H9 (cell line): ENCODE measurements around the gene MUC2. TPM values are rescaled to one million over a fixed set of nuclear protein-coding genes. Genes with fewer than 3 reads are reported as not detected.

Experiments used
- DNase-seq: peaks from one replicate; pipeline ENCODE4 v3.0.0-alpha.2; 2017
- H2AFZ ChIP-seq: one replicate; pipeline ENCODE4 v1.6.1; 2013; ENCODE audit warnings: mild to moderate bottlenecking, low read length, control low read depth, moderate library complexity
- H2AK5ac ChIP-seq: 2 replicates; pipeline ENCODE4 v1.6.1; 2013; ENCODE audit warnings: low read length, control low read depth, mixed read lengths; ENCODE audit not compliant: insufficient read length
- H2BK120ac ChIP-seq: one replicate; pipeline ENCODE4 v1.6.1; 2013; ENCODE audit warnings: low read depth, mild to moderate bottlenecking, low read length, control low read depth, inconsistent platforms; ENCODE audit not compliant: poor library complexity, severe bottlenecking
- H2BK12ac ChIP-seq: 2 replicates; pipeline ENCODE4 v1.6.1; 2013; ENCODE audit warnings: low read length, control low read depth, mixed read lengths, low read depth; ENCODE audit not compliant: insufficient read length
- H2BK15ac ChIP-seq: 2 replicates; pipeline ENCODE4 v1.6.1; 2013; ENCODE audit warnings: low read depth, low read length, control low read depth
- H2BK20ac ChIP-seq: one replicate; pipeline ENCODE4 v1.6.1; 2013; ENCODE audit warnings: low read depth, mild to moderate bottlenecking, low read length, control low read depth, inconsistent platforms; ENCODE audit not compliant: poor library complexity, severe bottlenecking
- H2BK5ac ChIP-seq: 2 replicates; pipeline ENCODE4 v1.6.1; 2013; ENCODE audit warnings: low read length, control low read depth, mixed read lengths; ENCODE audit not compliant: insufficient read length
- H3K14ac ChIP-seq: 2 replicates; pipeline ENCODE4 v1.6.1; 2013; ENCODE audit warnings: low read length, control low read depth; ENCODE audit not compliant: insufficient read depth
- H3K18ac ChIP-seq: 2 replicates; pipeline ENCODE4 v1.6.1; 2013; ENCODE audit warnings: low read depth, mild to moderate bottlenecking, mixed read lengths, low read length, control low read depth; ENCODE audit not compliant: insufficient read length
- H3K23ac ChIP-seq: 2 replicates; pipeline ENCODE4 v1.6.1; 2013; ENCODE audit warnings: low read length, control low read depth, mixed read lengths, low read depth; ENCODE audit not compliant: insufficient read length
- H3K23me2 ChIP-seq: 2 replicates; pipeline ENCODE4 v1.6.1; 2013; ENCODE audit warnings: low read depth, mild to moderate bottlenecking, mixed read lengths, low read length, control low read depth; ENCODE audit not compliant: insufficient read length, poor library complexity, severe bottlenecking
- H3K27ac ChIP-seq: 2 replicates; pipeline ENCODE4 v1.5.1; 2013; ENCODE audit warnings: low read length, control low read depth, mixed read lengths, low read depth; ENCODE audit not compliant: insufficient read length
- H3K27me3 ChIP-seq: 2 replicates; pipeline ENCODE4 v1.6.1; 2013; ENCODE audit warnings: low read length, control low read depth, inconsistent platforms; ENCODE audit not compliant: insufficient read depth
- H3K4ac ChIP-seq: 2 replicates; pipeline ENCODE4 v1.6.1; 2013; ENCODE audit warnings: low read depth, mild to moderate bottlenecking, control low read depth, inconsistent platforms, low read length, moderate library complexity
- H3K4me1 ChIP-seq: 2 replicates; pipeline ENCODE4 v1.6.1; 2013; ENCODE audit warnings: low read length, control low read depth, inconsistent platforms; ENCODE audit not compliant: insufficient read depth
- H3K4me2 ChIP-seq: 2 replicates; pipeline ENCODE4 v1.6.1; 2013; ENCODE audit warnings: low read length, control low read depth, mixed read lengths; ENCODE audit not compliant: insufficient read length, insufficient read depth
- H3K56ac ChIP-seq: 2 replicates; pipeline ENCODE4 v1.6.1; 2013; ENCODE audit warnings: low read depth, mild to moderate bottlenecking, mixed read lengths, low read length, control low read depth; ENCODE audit not compliant: insufficient read length
- H3K79me1 ChIP-seq: 2 replicates; pipeline ENCODE4 v1.6.1; 2013; ENCODE audit warnings: low read depth, mild to moderate bottlenecking, moderate library complexity, low read length, control low read depth, inconsistent platforms; ENCODE audit not compliant: insufficient read depth, poor library complexity, severe bottlenecking
- H3K79me2 ChIP-seq: 2 replicates; pipeline ENCODE4 v1.6.1; 2013; ENCODE audit warnings: low read length, control low read depth, inconsistent platforms; ENCODE audit not compliant: insufficient read depth
- H3K9ac ChIP-seq: 2 replicates; pipeline ENCODE4 v1.6.1; 2013; ENCODE audit warnings: low read length, control low read depth, mixed read lengths; ENCODE audit not compliant: insufficient read length; ENCODE audit errors: extremely low read depth
- H3K9me3 ChIP-seq: one replicate; pipeline ENCODE4 v1.6.1; 2013; ENCODE audit warnings: low read depth, low read length, inconsistent platforms; ENCODE audit not compliant: control insufficient read depth
- H3T11ph ChIP-seq: one replicate; pipeline ENCODE4 v1.6.1; 2013; ENCODE audit warnings: mild to moderate bottlenecking, low read length, control low read depth, inconsistent platforms
- H4K20me1 ChIP-seq: one replicate; pipeline ENCODE4 v1.6.1; 2013; ENCODE audit not compliant: control insufficient read depth, insufficient read length, insufficient read depth
- H4K5ac ChIP-seq: 2 replicates; pipeline ENCODE4 v1.6.1; 2013; ENCODE audit warnings: low read depth, mild to moderate bottlenecking, mixed read lengths, low read length, control low read depth; ENCODE audit not compliant: insufficient read length
- H4K8ac ChIP-seq: replicated peaks from 2 replicates; pipeline ENCODE4 v1.6.1; 2013; ENCODE audit warnings: low read length, control low read depth, mixed read lengths, low read depth; ENCODE audit not compliant: insufficient read length
- H4K91ac ChIP-seq: 2 replicates; pipeline ENCODE4 v1.6.1; 2013; ENCODE audit warnings: low read depth, mild to moderate bottlenecking, moderate library complexity, mixed read lengths, low read length, control low read depth; ENCODE audit not compliant: insufficient read length
- H3K27ac Mint-ChIP-seq, 3 experiments: 2 replicates in 2 of 3; 3 replicates in 1 of 3; pipeline ENCODE4 v1.8.0; 2020 to 2021; ENCODE audit warnings: mixed read lengths in 3 of 3, mild to moderate bottlenecking in 1 of 3, moderate library complexity in 1 of 3
- H3K27me3 Mint-ChIP-seq: 2 replicates; pipeline ENCODE4 v1.8.0; 2021; ENCODE audit warnings: low read depth, mild to moderate bottlenecking, moderate library complexity, mixed read lengths
- H3K36me3 Mint-ChIP-seq, 3 experiments: 2 replicates in 2 of 3; 3 replicates in 1 of 3; pipeline ENCODE4 v1.8.0; 2020 to 2021; ENCODE audit warnings: low read depth in 3 of 3, mixed read lengths in 3 of 3; ENCODE audit not compliant: insufficient read depth in 1 of 3
- H3K4me1 Mint-ChIP-seq, 2 experiments: 2 replicates each; pipeline ENCODE4 v1.8.0; 2020; ENCODE audit warnings: mixed read lengths in 2 of 2
- H3K4me3 Mint-ChIP-seq, 2 experiments: 2 replicates in 1 of 2; 3 replicates in 1 of 2; pipeline ENCODE4 v1.8.0; 2020 to 2021; ENCODE audit warnings: mild to moderate bottlenecking in 2 of 2, mixed read lengths in 2 of 2, moderate library complexity in 1 of 2
- H3K9me3 Mint-ChIP-seq, 2 experiments: 2 replicates in 1 of 2; 3 replicates in 1 of 2; pipeline ENCODE4 v1.8.0; 2020; ENCODE audit warnings: mild to moderate bottlenecking in 2 of 2, mixed read lengths in 2 of 2, moderate library complexity in 1 of 2
- CTCF ChIP-seq: fragments of 200-600 bp; sonication (generic); conservative IDR thresholded peaks from 3 replicates; pipeline ENCODE4 v1.8.0; 2021; ENCODE audit warnings: antibody characterized with exemption, mild to moderate bottlenecking
- WGBS: extraction: QIAGEN DNeasy Blood & Tissue Kit; methylation state at CpG from one replicate; pipeline ENCODE4 v1.1.7; 2013; ENCODE audit warnings: missing lambda C conversion rate, low lambda C conversion rate, mixed read lengths; ENCODE audit not compliant: insufficient read length; ENCODE audit errors: extremely low coverage; 5-methylcytosine and 5-hydroxymethylcytosine counted together
- total RNA-seq: library from RNA; stranded (reverse); gene quantifications from 2 replicates; pipeline ENCODE4 v1.2.1, GENCODE V29; 2021

MUC2 gene
- total RNA-seq, 1 experiment from 2014 or later: not detected

DNA sequence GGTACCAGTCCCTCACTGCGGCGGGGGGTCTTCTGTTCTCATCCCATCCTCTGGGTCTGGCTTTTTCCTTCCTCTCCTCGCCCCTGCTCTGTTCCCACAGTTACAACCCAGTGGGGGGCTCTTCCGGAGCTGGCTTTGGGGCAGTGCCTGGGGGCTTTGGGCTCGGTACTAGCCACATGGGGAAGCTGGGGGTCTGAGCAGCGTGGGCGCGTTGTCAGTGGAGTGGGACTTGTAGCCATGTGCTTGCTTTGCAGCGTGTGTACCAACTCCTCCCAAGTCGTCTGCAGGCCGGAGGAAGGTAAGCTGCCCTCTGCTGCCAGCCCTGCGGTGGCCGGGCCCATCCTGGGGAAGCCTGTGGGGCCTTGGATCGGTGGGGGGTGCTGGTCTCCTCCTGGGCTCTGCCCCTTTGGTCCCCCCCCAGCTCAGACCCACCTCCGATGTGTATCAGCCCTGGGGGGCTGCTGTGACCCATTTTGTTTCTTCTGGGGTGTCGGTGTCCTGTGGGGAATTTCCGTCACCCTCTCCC, 17.5 kb downstream of the MUC2 start:
- Histone ChIP-seq H3K9me3 (no peaks in the 10 kb centered on the region), H3K79me1 (no peaks in the 10 kb centered on the region), H3K79me2 (no peaks in the 10 kb centered on the region), H3K56ac (no peak overlapping the region), H2BK5ac (no peak overlapping the region), H4K8ac (no peak overlapping the region), H3K4me2 (no peak overlapping the region), H3K4ac (no peak overlapping the region), H4K20me1 (peaks cover 7% of the 10 kb centered on the region), H3K23me2 (no peaks in the 10 kb centered on the region), H3K27ac (no peak overlapping the region), H2BK20ac (no peak overlapping the region), H2BK15ac (no peak overlapping the region), H4K5ac (no peak overlapping the region), H3K4me1 (peaks cover 2% of the 10 kb centered on the region; the same call in 1 of the 2 replicates), H3K23ac (no peak overlapping the region), H2BK120ac (no peak overlapping the region), H3K18ac (no peak overlapping the region), H4K91ac (no peak overlapping the region), H3K27me3 (no peaks in the 10 kb centered on the region), H3T11ph (no peak overlapping the region), H2AK5ac (no peak overlapping the region), H3K14ac (no peak overlapping the region), H2AFZ (no peak overlapping the region), H2BK12ac (no peak overlapping the region), H3K9ac (no peak overlapping the region)
- Mint-ChIP-seq H3K27me3 (no peaks in the 10 kb centered on the region; the same call in 1 of the 2 replicates), H3K4me3 (no peak overlapping the region), H3K27ac (no peak overlapping the region), H3K4me1 (no peaks in the 10 kb centered on the region), H3K9me3 (peaks cover 13 to 29% of the 10 kb centered on the region in 2 experiments; a peak in 4 of 5 replicates), H3K36me3 (peaks cover 0 to 4% (median 0%) of the 10 kb centered on the region in 3 experiments; a peak in 1 of 7 replicates)
- WGBS: no CpG with 5 or more reads among the region's 17 CpGs
- TF ChIP-seq CTCF: no peak
- no peak for DNase-seq
